Activated T-helper 1 cell treated with anti-CD3 and anti-CD28 coated beads, Interleukin-2, amount 50 U/mL, for 16 hours (primary cell): Measurements from ENCODE around the gene CARTPT.

Source experiments
- DNase-seq, 2 donors: peaks; one replicate each; pipeline ENCODE4 v3.0.0-alpha.2; 2020; ENCODE audit warnings: low read depth in 1 of 2, low spot score in 1 of 2

The CARTPT gene

GRCh38 chr5:71737931-71738539 lies 19.0 kb downstream of the CARTPT start:
- no peak for DNase-seq

- no peak for DNase-seq
These were observed 19.7 kb downstream of the CARTPT start for GRCh38 chr5:71738662-71739361.

DNA sequence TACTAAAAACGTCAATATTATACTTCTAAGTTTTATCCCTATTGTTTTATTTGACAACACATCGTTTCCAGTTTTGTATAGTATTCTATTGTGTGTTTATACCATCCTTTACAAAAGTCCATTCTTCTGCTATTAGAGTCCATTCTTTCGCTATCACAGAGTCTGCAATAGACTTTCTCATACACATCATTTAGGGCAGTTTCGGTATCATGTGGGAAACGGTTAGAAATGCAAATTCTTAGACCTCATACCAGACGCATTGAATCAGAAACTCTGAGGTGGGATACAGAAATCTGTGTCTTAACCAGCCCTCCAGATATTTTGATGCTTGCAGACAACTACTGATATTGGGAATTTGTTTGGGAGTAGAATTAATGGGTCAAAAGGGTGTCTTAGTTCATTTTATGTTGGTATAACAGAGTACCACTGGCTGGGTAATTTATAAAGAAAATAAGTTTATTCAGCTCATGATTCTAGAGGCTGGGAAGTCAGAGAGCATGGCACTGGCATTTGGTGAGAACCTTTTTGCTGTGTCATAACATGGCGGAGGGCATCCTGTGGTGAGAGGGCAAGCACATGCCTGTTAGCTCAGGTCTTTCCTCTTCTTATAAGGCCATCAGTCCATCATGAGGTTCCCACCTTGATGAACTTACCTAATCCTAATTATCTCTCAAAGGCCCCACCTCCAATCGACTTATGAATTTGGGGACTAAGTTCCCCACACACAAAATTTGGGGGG lies 21.1 kb downstream of the CARTPT start:
- no peak for DNase-seq

- no peak for DNase-seq
These were observed 24.1 kb downstream of the CARTPT start for GRCh38 chr5:71743155-71743554.

- no peak for DNase-seq
These were observed 25.1 kb downstream of the CARTPT start for GRCh38 chr5:71744009-71744790.

DNA sequence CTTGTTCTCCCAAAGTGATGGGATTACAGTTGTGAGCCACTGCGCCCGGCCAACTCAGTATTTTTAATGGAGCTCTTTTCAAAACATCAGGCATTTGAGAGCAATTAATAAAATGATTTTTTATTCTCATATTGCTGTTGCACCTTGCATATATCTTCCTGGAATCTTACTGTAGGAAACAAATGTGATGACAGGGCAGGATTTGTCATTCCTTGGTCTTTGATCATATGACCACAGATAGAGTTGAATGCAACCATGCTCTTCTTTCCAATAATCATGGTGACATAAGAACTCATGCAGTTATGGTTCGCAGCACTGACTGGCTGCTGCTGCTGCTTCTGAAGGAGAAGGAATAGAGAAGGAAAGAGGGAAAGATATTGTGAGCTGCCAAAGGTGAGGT lies 28.1 kb downstream of the CARTPT start:
- no peak for DNase-seq

DNA sequence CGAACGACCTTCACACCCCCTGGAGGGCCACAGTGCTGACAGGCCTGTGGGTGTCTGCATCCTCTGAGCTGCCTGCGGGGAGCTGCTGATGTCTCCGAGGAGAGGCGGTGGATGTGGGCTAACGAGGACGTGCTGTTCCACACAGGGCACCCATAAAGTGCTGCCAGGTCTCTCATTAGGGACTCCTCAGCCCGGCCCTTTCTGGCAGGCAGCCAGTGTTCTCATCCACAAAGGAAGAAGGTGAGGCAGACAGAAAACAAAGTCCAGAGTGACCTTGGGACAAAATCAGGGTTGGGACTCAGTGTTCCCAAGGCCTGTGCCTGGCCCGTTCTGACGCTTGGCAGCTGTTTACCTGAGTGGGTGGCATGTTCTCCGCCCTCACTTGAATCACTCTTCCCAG lies 29.3 kb downstream of the CARTPT start:
- no peak for DNase-seq

DNA sequence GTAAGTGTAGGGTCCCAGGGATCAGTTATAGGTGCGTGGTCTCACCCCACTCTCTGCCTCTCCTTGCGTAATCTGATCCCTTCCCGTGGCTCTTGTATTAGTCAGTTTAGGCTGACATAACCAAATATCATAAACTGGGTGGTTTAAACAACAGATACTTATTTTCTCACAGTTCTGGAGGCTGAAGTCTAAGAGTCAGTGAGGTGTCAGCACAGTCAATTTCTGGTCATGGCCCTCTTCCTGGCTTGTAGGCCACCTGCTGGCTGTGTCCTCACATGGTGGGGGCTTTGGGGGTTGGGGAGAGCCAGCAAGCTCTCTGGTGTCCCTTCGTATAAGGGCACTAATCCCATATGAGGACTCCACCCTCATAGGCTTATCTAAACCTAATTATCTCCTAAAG lies 32.3 kb downstream of the CARTPT start:
- DNase-seq = no peak

- DNase-seq = no peak
These were observed 33.5 kb downstream of the CARTPT start for GRCh38 chr5:71752441-71753190.

DNA sequence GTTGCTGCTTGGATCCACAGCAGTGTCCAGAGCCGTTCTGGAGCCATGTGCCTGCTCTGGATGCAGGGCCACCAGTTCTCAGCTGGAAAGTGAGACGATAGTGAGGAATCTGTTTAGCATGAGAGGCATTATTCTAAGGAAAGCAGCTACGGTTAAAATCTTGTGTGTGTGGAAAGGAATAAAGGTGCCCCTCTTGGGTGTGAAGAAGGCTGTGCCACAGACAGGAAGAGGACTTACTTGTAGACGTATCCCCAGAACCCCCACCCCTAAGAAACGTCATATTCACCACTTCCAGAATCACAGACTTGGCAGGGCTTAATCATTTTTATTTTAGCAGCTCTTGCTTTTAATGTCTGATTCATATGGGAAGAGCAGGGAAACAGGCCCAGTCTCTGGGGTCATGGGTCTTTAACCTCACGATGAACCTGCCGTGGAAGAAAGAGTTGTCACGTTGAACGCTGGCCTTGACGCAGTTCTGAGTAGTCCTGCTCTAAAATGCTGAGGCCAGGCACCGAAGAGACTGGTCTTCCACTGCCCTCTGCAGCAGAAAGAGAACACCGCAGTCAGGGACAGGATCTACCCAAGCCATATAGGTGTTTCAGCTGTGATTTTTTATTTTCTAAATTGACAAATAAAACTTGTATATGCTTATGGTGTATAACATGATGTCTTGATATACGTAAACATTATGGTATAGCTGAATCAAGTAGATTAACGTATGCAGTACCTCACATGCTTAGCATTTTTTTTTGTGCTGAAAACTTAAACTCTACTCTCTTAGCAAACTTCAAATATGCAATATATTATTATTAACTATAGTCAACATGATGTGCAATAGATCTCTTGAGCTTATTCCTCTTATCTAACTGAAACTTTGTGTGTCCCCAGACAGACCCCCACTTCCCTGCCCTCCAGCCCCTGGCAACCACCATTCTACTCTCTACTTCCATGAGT lies 38.8 kb downstream of the CARTPT start:
- no peak for DNase-seq

DNA sequence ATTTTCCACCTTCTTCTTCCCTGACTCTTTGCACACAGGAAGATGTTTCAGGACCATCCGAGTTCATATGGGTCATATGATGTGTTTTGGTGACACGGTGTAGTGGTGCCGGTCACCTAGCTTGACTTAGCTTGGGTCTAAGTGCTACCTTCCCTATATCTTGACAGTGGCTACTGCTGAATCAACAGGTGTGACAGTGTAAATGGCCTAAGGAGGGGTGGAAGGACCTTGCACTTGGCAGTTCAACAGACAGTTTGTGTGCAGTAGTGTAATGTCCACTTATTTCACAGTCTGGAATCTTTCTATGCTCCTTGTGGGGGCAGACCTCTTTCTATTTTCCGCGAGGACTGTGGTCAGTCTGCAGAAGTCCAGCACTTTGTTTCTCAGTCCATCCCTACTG lies 43.8 kb downstream of the CARTPT start:
- DNase-seq = no peak

DNA sequence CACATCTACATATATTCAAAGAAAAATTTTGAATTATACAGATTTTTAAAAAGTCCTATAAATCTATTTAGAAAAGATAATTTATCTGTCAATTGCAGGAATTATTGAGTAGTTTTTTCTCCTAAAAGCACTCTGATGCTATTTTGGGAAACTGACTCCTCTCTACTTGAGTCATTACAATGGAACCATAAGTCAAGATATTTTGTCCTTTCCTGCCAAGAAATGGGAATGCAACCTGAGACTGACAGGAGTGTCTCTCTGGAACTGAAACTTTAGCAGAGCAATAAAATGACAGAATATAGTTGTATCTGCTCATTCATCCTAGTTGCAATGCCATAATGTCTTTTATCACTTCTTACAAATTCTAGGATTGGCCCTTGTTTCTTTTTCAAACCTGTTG lies 48.6 kb downstream of the CARTPT start:
- no peak for DNase-seq

DNA sequence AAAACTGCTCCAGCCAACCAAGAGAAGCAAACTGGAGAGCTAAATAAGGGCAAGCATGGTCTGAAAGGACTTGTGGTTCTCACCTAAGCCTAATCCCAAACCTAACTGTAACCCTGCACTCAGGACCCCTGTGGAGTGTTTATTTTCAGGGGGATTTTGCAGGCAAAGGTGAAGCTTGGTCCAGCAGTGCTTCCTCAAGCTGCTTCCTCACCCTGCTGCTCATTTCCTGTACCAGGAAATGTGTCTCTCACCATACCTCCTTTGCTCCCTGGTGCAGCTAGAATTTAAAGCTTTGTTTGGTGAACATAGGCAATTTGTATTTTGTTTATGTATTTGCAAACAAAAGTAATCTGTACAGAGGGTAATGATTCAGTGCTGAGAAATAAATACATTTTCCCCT lies 50.2 kb downstream of the CARTPT start:
- DNase-seq = no peak

DNA sequence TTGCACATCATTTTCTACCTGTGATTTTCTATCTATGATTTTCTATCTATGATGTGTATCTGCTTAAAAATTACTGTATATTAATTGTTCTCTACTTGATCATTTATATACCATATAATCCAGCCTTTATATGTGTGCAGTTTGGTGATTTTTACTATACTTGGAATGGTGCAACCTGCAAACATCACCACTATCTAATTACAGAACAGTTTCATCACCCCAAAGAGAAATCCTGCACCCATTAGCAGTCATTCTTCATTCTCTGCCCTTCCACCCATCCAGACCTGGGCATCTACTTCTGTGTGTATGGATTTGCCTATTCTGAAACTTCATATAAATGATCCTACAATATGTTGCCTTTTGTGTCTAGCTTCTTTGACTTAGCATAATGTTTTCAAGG lies 51.3 kb downstream of the CARTPT start:
- no peak for DNase-seq
